HUDEP-2 (cell line): Measurements from ENCODE around the gene HTR1A.

ENCODE experiments used
- DNase-seq, 76 experiments: peaks; one replicate each; lab custom pipeline; 2025; ENCODE audit not compliant: unreplicated experiment in 76 of 76; lab: John Stamatoyannopoulos, UW

Gene HTR1A

GRCh38 chr5:63962279-63962678 is at the start of gene HTR1A:
Gene HTR1A, minus strand, starts transcription at chr5:63962445. Its CDS starts 726 bp downstream, at chr5:63961719.
- no peak for DNase-seq

- no peak for DNase-seq
Observed at GRCh38 chr5:64003966-64004365, 41.7 kb upstream of the HTR1A start.

GRCh38 chr5:64000096-64000495 is 37.9 kb upstream of the HTR1A start:
- no peak for DNase-seq

- no peak for DNase-seq
Observed at GRCh38 chr5:63987053-63987452, 24.8 kb upstream of the HTR1A start.

GRCh38 chr5:63981864-63982263 is 19.6 kb upstream of the HTR1A start:
- peak in 1 of 76 experiments; percentile 0 for DNase-seq

- DNase-seq, result no peak
Observed at GRCh38 chr5:63963926-63964325, 1.7 kb upstream of the HTR1A start.

- peak in 48 of 76 experiments; percentile 0 to 61 (median 18) for DNase-seq
Observed at GRCh38 chr5:63963080-63963735, 963 bp upstream of the HTR1A start.

GRCh38 chr5:63961598-63962161 is 565 bp downstream of the HTR1A start:
- DNase-seq, result no peak

GRCh38 chr5:63961125-63961597 is 1.1 kb downstream of the HTR1A start:
- DNase-seq, result no peak

- DNase-seq, result no peak
Observed at GRCh38 chr5:63960646-63961045, 1.6 kb downstream of the HTR1A start.

- peak in 2 of 76 experiments; percentile 0 to 3 for DNase-seq
Observed at GRCh38 chr5:63959177-63959982, 2.9 kb downstream of the HTR1A start.

- no peak for DNase-seq
Observed at GRCh38 chr5:63958654-63959053, 3.6 kb downstream of the HTR1A start.

GRCh38 chr5:63957617-63958016 is 4.6 kb downstream of the HTR1A start:
- DNase-seq, result no peak

GRCh38 chr5:63953217-63953616 is 9.0 kb downstream of the HTR1A start:
- DNase-seq, result no peak

GRCh38 chr5:63935103-63935502 is 27.1 kb downstream of the HTR1A start:
- no peak for DNase-seq

GRCh38 chr5:63931836-63932235 is 30.4 kb downstream of the HTR1A start:
- DNase-seq, result no peak

- no peak for DNase-seq
Observed at GRCh38 chr5:63928451-63928850, 33.8 kb downstream of the HTR1A start.

GRCh38 chr5:63923914-63924313 is 38.3 kb downstream of the HTR1A start:
- DNase-seq, result no peak

GRCh38 chr5:63919763-63920478 is 42.3 kb downstream of the HTR1A start:
- DNase-seq, result no peak

GRCh38 chr5:63916786-63917185 is 45.5 kb downstream of the HTR1A start:
- DNase-seq, result no peak

GRCh38 chr5:63911871-63912270 is 50.4 kb downstream of the HTR1A start:
- no peak for DNase-seq
